Measurements from ENCODE around the gene POLR3H.

Gene POLR3H

GRCh38 chr22:41479671-41480396 lies 64.4 kb downstream of the POLR3H start:
- H3K27ac ChIP-seq = peak overlapping the region; percentile 89
- H3K4me1 ChIP-seq = peaks cover 0 to 63% (median 49%) of the 10 kb centered on the region in 4 donors
- DNase-seq = peak; percentile 28 to 76
- intact Hi-C loops (cut with DNase I; ENCODE audit: low total_unique reads) = loop anchor here (5.0 to 10.0 kb wide), 3 partner anchors 32 to 1965 kb away; partner anchors contain the start of gene TOB2
- no peaks in the 10 kb centered on the region for H3K9me3 ChIP-seq
- peaks cover 0 to 6% (median 0%) of the 10 kb centered on the region in 3 donors for H3K36me3 ChIP-seq
- TF ChIP-seq CTCF (IDR thresholded peaks at IDR 0.05) = peak in 1 of 2 experiments; percentile 10
- H3K4me3 ChIP-seq = no peak overlapping the region
- H3K27me3 ChIP-seq = no peaks in the 10 kb centered on the region

DNA sequence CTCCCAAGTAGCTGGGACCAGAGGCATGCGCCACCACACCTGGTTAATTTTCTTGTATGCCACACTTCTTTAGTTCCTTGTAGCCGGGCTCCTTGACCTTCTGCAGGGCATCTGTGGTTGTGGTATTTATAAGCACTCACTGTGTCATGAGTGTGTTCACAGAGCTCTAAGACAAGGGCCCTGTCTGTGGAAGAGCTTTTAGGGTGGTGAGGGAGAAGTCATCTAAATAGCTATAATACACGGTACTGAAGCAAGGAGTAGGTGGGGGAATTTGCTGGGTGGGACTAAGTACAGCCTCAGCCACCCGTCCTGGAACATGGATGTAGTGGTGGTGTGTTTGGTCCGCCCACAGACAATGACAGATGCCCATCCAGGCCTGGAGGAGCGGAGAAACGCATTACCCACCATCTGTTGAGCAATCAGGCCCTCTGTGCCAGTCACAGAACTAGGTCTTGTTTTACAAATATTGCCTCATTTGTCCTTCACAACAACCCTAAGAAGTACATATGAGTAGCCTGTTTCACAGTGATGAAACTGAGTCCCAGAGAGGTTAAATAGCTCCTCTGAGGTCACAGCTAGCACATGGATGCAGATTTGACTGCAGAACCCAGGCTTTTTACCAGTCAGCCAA lies 65.3 kb downstream of the POLR3H start:
- Histone ChIP-seq H3K4me1 (peaks cover 0 to 54% (median 49%) of the 10 kb centered on the region in 4 donors), H3K4me3 (no peak overlapping the region)

DNA sequence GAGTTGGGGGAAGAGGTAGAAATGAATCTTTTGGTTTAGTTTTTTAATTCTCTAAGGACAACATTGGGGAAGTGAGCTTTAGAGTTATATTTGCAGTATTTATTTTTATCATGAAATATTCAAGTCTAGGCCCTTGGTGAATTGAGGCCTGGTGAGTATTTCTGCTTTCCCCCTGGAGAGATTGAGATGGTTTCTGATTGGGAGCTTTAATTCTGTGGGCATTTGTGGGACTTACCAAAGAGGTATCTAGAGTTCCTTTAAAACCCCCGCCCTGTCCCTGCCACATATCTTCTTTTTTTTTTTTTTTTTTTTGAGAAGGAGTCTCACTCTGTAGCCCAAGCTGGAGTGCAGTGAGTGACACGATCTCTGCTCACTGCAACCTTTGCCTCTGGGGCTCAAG lies 65.8 kb downstream of the POLR3H start:
- Histone ChIP-seq H3K4me3 (no peak overlapping the region), H3K9me3 (no peaks in the 10 kb centered on the region), H3K36me3 (peaks cover 0 to 6% (median 0%) of the 10 kb centered on the region in 3 donors), H3K27ac (peak overlapping the region; percentile 89), H3K27me3 (no peaks in the 10 kb centered on the region), H3K4me1 (peaks cover 0 to 49% (median 47%) of the 10 kb centered on the region in 4 donors)
- DNase-seq = no peak
- TF ChIP-seq CTCF (IDR thresholded peaks at IDR 0.05) = no peak
- intact Hi-C loops (cut with DNase I; ENCODE audit: low total_unique reads) = loop anchor here (5.0 kb wide), 1 partner anchor 34 kb away; no protein-coding TSS in a partner anchor

More for the DNA sequence above, 65.3 kb downstream of the POLR3H start:
- peaks cover 0 to 6% (median 0%) of the 10 kb centered on the region in 3 donors for H3K36me3 ChIP-seq
- DNase-seq = peak; percentile 30 to 71
- peak overlapping the region; percentile 89 for H3K27ac ChIP-seq
- H3K27me3 ChIP-seq = no peaks in the 10 kb centered on the region
- intact Hi-C loops (cut with DNase I; ENCODE audit: low total_unique reads) = loop anchor here (5.0 kb wide), 1 partner anchor 33 kb away; no protein-coding TSS in a partner anchor
- no peak for TF ChIP-seq CTCF (IDR thresholded peaks at IDR 0.05)
- H3K9me3 ChIP-seq = no peaks in the 10 kb centered on the region

Measured in tibial artery (tissue), 4 donors.